NCI-H1048 (cell line): Measurements from ENCODE around the gene TTLL10.
A peak's percentile ranks its signal among the peaks of the same experiment; 100 is the strongest.

Source experiments
- DNase-seq: peaks from one replicate; lab custom pipeline; 2025; lab: John Stamatoyannopoulos, UW

TTLL10 gene

DNA sequence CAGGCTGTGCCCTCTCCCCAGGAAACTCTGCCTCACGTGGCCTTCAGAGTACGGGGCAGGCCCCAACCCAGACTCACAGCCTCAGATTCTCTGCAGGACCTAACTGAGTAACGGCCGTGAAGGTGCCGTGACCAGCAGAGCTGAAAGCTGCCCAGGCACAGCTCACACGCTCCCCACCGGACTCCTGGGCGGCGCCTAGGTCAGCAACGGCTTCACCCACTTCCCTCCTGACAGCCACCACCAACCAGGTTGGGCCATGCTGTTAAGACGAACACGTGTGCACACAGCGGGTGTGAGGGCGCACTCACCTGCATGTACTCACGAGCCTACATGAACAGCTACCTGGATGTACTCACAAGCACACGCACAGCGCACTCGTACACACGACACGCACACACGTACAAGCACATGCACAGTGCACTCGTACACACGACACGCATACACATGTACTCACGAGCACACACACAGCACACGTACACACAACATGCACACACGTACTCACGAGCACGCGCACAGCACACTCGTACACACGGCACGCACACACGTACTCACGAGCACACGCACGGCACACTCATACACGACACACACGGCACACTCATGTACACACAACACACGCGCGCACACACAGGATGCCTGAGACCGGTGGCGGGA is 49.0 kb downstream of the TTLL10 start:
- no peak for DNase-seq

DNA sequence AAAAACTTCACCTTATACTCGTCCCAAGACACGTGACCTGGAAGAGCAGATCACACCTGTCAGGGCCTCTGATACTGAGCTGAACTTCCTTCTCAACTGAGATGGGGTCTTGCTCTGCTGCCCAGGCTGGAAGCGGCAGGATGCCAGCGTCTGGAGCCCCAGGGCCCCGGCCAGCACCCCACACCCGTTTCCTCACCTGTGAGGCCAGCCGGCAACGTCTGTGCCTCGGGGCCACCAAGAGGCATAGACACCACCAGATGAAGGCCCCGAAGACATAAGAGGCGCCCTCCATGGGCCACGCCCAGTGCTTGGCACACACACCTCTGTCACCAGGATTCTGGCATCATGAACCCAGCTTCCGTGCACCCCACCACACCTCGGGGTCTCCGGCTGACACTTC is 49.6 kb downstream of the TTLL10 start:
- DNase-seq, result no peak

DNA sequence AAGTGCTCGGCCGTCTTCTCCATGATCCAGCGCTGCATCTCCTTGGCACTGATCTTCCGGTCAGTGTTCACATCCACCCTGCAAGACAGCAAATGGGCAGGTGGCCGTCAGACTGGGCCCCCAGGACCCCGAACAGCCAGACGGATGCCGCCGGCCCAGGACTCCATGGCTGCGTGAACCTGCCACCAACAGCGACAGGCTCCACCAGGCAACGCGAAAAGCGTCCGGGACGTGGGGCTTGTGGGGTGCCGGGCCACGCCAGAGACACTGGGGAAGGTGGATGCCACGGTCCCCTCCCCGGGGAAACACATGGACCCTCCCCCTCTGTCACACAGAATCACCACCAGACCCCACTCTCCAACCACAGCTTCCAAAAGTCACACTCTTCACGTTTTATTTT is 50.2 kb downstream of the TTLL10 start:
- no peak for DNase-seq

GRCh38 chr1:1225238-1225845 is 51.7 kb downstream of the TTLL10 start:
- no peak for DNase-seq

- no peak for DNase-seq
Measured at GRCh38 chr1:1225913-1226312, 52.2 kb downstream of the TTLL10 start.

DNA sequence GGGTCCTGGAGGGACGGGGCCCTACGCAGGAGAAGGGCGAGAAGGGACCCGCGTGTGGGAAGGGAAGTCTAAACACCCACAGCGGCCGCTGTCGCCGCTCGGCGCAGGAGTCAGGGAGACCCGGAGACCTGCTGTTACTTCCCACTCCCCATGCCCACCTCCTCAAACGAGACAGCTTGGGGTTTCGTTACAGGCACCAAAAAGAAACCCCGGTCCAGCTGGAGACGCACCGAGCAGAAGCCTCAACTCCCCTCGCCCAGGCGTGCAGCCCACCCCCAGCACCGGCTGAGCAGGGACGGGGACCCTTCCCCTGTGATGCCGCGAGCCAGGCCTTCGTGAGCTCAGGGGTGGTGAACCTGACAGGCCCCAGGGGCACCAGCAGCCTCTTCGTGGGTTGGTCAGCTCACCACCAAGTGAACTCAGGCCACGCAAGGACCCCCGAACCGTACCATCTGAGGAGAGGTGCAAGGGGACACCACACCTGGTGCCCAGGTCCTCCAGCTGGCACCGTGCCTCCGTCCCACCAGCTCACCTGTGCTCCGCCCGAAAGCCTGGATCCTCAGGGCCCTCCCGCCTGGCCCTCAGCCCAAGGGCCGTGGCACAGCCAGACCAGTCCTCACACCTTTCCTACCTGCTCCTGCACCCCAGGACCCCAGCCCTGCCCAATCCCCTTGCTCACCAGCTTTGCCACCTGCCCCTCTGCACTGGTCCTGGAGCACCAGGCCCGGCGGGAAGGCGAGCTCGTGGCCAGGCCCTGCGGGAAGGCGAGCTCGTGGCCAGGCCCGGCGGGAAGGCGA is 53.1 kb downstream of the TTLL10 start:
- no peak for DNase-seq

DNA sequence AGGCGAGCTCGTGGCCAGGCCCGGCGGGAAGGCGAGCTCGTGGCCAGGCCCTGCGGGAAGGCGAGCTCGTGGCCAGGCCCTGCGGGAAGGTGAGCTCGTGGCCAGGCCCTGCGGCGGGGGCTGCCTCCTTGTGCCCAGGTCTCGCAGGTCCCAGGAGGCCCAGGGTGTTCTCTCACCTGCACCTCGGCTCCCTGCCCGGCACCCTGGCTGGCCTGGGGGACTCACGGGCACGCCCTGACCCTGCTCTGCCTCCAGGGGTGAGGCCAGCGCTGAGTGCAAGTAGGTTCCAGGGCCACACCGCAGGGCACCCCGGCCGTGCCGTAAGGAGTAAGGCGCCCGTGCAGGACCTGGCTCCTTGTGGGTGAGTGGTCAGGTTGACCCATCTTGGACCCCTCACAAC is 53.7 kb downstream of the TTLL10 start:
- no peak for DNase-seq

GRCh38 chr1:1228187-1228586 is 54.5 kb downstream of the TTLL10 start:
- DNase-seq, result no peak

DNA sequence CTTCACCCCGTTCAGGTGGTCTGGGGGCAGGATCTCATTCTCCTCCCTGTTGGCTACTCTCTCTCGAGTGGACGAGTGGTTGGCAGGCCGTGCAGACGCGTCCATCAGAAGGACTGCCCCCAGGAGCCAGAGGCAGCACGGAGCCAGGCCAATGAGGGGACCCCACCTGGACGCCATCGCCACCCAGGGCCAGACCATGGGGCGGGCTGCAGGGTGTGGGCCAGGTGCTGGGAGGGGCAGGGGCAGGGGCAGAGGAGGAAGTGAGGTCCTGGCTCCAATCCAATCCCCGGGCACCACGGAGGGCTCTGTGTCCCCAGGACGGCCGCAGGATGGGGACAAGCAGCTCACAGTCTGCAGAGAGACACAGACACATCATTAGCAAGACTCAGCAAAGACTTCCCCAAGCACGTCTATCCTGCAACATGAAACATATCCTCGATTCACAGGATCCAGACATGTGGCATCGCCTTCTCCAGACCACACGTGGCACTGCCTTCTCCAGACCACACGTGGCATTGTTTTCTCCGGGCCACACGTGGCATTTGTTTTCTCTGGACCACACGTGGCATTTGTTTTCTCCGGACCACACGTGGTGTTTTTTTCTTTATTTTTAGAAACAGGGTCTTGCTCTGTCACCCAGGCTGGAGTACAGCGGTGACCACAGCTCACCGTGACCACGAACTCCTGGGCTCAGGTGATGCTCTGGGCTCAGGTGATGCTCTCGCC is 55.1 kb downstream of the TTLL10 start:
- no peak for DNase-seq

DNA sequence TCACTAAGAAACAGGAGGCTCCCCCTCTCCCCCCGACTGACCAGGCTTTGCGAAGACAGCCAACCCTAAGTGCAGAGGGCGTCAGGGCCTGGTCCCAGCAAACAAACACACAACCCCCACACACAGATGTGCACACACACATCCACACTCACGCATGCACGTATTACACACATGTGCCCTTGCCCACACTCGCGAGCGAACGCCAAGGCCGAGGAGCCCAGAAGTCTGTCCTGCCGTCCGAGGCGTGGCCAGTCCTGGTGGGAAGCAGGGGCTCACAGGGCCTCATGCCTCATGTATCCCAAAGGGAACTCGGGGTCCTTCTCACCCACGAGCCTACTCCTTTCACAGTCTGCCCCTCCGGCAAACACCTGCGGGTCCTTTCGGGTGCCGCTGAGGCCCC is 56.1 kb downstream of the TTLL10 start:
- DNase-seq, result no peak

- no peak for DNase-seq
Measured at GRCh38 chr1:1230656-1231399, 57.1 kb downstream of the TTLL10 start.

DNA sequence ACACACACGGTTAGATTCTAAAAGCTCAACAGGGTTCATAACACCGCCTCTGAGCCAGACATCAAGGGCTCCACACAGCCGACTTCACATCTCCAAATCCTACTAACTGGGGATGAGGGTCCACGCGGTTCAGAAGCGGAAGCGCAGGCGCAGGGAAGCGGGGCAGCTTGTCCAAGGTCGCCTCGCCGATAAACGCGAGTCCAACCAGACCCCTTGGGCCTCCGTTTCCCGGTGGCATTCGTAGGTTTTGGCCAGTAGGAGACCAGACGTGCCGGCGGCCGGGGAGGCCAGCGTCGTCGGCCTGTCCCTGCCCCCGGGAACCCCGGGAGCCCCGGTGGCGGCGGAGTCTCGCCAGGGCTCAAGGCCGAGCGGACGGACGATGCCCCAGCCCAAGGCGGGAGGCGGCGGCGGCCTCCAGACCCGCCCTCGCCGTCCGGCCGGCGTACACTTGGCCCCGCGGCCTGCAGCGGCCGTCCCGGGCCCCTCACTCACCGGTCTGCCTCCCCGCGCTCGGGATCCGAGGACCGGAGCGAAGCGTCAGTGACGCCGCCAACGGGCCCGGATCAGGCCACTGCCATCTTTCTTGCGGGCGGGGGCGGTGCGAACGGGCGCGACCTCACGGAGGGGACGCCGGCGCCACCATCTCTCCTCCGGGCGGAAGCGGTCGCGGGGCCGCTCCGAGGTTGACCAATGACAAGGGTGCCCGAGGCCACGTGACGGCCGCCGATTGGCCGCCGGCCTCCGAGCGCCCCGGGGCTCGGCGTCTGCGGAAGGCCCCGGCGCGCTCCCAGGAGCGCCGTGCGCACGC is 57.9 kb downstream of the TTLL10 start, which contains the start of gene SDF4:
TSS of gene SDF4 (minus strand) at position 602 of the 808 bp plus-strand sequence. CDS start 3,229 bp downstream, outside the sequence.
- peak; percentile 94 for DNase-seq

- DNase-seq, result no peak
Measured at GRCh38 chr1:1232208-1232795, 58.6 kb downstream of the TTLL10 start, which contains the start of gene B3GALT6. TSS of gene B3GALT6 (plus strand) at chr1:1232237. CDS start at chr1:1232279, 42 bp downstream.

DNA sequence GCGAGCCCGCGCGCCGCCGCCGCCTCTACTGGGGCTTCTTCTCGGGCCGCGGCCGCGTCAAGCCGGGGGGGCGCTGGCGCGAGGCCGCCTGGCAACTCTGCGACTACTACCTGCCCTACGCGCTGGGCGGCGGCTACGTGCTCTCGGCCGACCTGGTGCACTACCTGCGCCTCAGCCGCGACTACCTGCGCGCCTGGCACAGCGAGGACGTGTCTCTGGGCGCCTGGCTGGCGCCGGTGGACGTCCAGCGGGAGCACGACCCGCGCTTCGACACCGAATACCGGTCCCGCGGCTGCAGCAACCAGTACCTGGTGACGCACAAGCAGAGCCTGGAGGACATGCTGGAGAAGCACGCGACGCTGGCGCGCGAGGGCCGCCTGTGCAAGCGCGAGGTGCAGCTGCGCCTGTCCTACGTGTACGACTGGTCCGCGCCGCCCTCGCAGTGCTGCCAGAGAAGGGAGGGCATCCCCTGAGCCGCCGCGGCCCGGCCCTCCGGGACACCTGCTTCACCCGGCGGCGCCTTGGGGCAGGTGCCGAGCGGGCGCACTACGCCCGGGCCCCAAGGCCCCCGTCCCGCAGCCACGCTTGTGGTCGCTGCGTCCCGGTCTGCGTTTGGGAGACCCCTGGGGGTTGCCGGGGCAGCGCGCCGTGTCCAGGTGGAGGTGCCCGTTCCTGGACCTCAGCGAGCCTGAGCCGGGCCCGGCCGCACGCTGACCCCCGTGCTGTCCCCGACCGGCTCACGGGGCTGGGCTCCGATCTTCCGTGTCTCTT is 59.3 kb downstream of the TTLL10 start:
- no peak for DNase-seq

- DNase-seq, result no peak
Measured at GRCh38 chr1:1233567-1233892, 59.9 kb downstream of the TTLL10 start.

- no peak for DNase-seq
Measured at GRCh38 chr1:1234180-1234808, 60.6 kb downstream of the TTLL10 start.

DNA sequence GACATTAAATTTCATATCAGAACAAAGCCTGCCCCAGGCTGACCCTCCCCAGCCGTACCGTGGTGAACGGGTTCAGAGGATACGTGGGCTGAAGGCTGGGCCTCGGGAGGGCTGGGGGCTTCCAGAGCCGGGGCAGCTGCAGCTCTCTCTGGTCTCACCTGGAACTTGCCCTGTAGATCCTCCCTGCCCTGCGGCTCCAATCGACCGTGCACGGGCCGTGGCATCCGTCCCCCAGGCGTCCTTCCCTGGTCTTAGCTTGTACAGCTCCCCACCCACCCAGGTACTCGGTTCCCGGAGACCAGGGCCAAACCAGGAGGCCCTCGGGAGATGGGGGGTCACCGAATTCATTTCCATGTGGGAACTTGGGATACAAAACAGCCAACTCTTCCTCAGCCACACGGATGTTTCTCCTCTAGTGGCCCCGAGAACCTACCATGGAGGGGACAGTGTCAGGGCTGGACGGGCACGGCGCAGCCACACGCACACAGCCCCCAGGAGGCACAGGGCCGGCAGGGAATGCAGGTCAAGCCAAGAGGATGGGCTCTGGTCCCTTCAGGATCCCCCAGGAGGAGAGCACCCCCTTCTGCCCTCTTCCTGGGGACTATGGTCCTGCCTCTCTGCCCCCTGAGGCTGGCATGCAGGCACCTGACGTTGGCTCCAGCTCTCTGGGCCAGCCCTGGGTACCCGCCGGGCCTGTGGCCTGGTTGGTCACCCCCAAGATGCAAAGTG is 61.5 kb downstream of the TTLL10 start:
- DNase-seq, result no peak

DNA sequence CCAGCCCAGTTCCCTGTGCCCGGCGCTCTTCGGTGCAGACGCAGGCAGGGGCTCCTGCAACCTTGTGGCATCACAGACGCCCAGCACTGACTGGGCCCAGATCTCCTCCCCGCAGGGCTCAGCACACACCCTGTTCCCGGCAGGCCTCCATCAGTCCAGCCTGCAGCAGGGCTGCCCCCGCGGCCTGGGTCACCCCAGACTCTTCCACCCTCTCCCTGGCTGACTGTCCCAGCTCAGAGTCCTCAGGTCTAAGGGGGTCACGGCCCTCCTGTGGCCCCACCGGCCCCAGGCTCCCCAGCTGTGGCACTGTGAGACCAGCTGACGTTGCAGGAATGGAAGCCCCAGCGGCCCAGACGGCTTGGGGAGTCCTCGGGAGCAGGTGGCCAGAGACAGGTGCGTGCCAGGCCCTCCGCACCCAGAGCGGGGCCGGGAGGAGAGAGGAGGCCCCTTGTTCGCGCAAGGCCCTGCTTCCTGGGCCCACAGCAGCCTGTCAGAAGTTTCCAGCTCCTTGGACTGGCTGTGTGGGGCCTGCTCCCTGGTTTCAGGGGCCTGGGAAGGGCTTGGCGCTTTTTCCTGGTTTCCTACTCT is 62.6 kb downstream of the TTLL10 start:
- no peak for DNase-seq
